Stimulated activated naive CD8-positive, alpha-beta T cell treated with anti-CD3 and anti-CD28 coated beads, Interleukin-15, Interleukin-2, amounts not matched to agents 100 U/mL and 50 U/mL, for 24 hours (primary cell): Measurements from ENCODE around the gene EXOG.

Source experiments
- ATAC-seq: fragments of 150-1000 bp; cut with Tn5 transposase; one replicate; pipeline ENCODE4 v1.10.0; 2021
- DNase-seq: peaks from one replicate; pipeline ENCODE4 v3.0.0; 2021

EXOG gene

GRCh38 chr3:38496131-38496910 is at the start of gene EXOG:
EXOG (plus strand) TSS chr3:38496340; CDS start chr3:38496368, 28 bp downstream.
- peak; percentile 91 for ATAC-seq
- DNase-seq: peak; percentile 98

- ATAC-seq (no peak), DNase-seq (no peak)
Measured at GRCh38 chr3:38446812-38447211, 49.3 kb upstream of the EXOG start.

GRCh38 chr3:38450853-38451252 is 45.3 kb upstream of the EXOG start:
- no peak for ATAC-seq
- no peak for DNase-seq

GRCh38 chr3:38453075-38453912 is 42.8 kb upstream of the EXOG start, which contains the start of gene ACVR2B:
ACVR2B (plus strand) TSS chr3:38453890; CDS start chr3:38454323, 433 bp downstream.
- DNase-seq (peak; percentile 76), ATAC-seq (peak; percentile 51)

- ATAC-seq (no peak), DNase-seq (no peak)
Measured at GRCh38 chr3:38453913-38454177, 42.3 kb upstream of the EXOG start.

GRCh38 chr3:38454178-38454883 is 41.8 kb upstream of the EXOG start:
- ATAC-seq: peak; percentile 53
- peak; percentile 26 for DNase-seq

GRCh38 chr3:38454884-38455638 is 41.1 kb upstream of the EXOG start:
- ATAC-seq (peak; percentile 11), DNase-seq (peak; percentile 56)

GRCh38 chr3:38455639-38456430 is 40.3 kb upstream of the EXOG start:
- DNase-seq (no peak), ATAC-seq (peak; percentile 37)

- no peak for ATAC-seq
- no peak for DNase-seq
Measured at GRCh38 chr3:38457111-38458003, 38.8 kb upstream of the EXOG start.

- no peak for ATAC-seq
Measured at GRCh38 chr3:38458796-38459498, 37.2 kb upstream of the EXOG start.

GRCh38 chr3:38459499-38460048 is 36.6 kb upstream of the EXOG start:
- ATAC-seq: no peak
- DNase-seq: no peak

More at GRCh38 chr3:38458796-38459498, 37.2 kb upstream of the EXOG start:
- DNase-seq: no peak

- DNase-seq: no peak
- no peak for ATAC-seq
Measured at GRCh38 chr3:38460377-38461270, 35.5 kb upstream of the EXOG start.

GRCh38 chr3:38465588-38466154 is 30.5 kb upstream of the EXOG start:
- no peak for ATAC-seq
- DNase-seq: no peak

GRCh38 chr3:38468765-38469164 is 27.4 kb upstream of the EXOG start:
- DNase-seq (no peak), ATAC-seq (no peak)

- DNase-seq (no peak), ATAC-seq (no peak)
Measured at GRCh38 chr3:38469852-38470251, 26.3 kb upstream of the EXOG start.

- ATAC-seq: no peak
- DNase-seq: no peak
Measured at GRCh38 chr3:38471260-38471857, 24.8 kb upstream of the EXOG start.

- ATAC-seq (no peak), DNase-seq (no peak)
Measured at GRCh38 chr3:38472342-38472741, 23.8 kb upstream of the EXOG start.
